ENCODE data around the gene UBALD2.

Gene UBALD2

DNA sequence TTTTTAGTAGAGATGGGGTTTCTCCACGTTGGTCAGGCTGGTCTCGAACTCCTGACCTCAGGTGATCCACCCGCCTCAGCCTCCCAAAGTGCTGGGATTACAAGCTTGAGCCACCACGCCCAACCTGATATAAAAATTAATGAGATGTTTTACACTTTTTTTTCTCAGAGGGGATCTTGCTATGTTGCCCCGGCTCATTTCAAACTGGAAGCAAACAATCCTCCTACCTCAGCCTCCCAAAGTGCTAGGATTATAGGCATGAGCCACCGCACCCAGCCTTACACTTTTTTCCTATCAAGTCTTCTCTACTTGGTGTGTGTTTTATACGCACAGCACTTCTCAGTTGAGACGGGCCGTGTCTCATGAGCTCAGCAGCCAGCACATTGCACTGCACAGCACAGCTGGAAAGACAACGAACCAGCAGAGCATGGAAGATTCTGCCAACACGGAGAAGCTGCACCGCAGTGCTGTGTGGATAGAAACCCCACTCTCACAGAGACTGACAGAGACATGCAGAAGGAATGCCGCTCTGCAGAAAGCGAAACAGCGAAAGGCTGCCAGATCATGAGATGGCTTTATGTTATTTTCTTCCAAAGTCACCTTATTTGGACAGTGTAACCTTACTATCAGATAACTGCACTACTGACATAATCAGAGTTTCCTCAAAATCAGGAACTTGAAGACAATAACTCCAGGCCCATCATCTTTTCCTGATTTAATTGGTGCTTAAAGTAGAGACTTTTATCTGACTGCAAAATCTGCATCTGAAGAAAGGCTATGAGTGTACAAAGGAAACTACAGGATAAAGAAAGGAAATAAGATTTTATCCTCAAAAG is 49.5 kb downstream of the UBALD2 start:
- H3K27me3 ChIP-seq (ENCODE audit: low read depth) = no peaks in the 10 kb centered on the region
- in situ Hi-C loops (cut with MboI; ENCODE audit: low sequenced_read_pairs) = no loop called here
- H3K9me3 ChIP-seq = no peaks in the 10 kb centered on the region
- DNase-seq (ENCODE audit: low spot score in 2 of 2) = no peak
- H3K4me1 ChIP-seq = peaks cover 6% of the 10 kb centered on the region
- peaks cover 32% of the 10 kb centered on the region for H3K36me3 ChIP-seq (replicated peaks)
- H3K4me3 ChIP-seq = no peak overlapping the region

DNA sequence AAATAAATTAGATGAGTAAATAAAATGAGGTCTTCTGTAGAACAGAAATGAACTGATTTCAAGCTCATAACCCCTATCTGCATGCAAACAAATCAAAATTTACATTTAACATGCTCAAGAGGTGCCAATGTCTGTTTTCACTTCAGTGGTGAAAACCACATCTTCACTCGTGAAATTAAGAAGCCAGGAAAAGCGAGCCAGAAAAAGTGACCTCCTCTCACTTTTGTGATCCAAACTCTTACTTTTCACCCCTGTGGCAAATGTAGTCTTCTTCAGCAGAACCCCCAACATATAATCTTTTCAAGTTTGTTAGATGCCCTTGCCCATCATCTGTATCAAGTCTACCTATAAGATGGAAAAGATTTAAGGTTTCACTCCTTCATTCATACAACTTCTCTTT is 52.4 kb downstream of the UBALD2 start:
- Histone ChIP-seq H3K4me1 (peaks cover 6% of the 10 kb centered on the region), H3K27me3 (ENCODE audit: low read depth) (no peaks in the 10 kb centered on the region), H3K4me3 (no peak overlapping the region), H3K9me3 (no peaks in the 10 kb centered on the region), H3K36me3 (replicated peaks) (peaks cover 19% of the 10 kb centered on the region)
- in situ Hi-C loops (cut with MboI; ENCODE audit: low sequenced_read_pairs) = no loop called here
- no peak for DNase-seq (ENCODE audit: low spot score in 2 of 2)

DNA sequence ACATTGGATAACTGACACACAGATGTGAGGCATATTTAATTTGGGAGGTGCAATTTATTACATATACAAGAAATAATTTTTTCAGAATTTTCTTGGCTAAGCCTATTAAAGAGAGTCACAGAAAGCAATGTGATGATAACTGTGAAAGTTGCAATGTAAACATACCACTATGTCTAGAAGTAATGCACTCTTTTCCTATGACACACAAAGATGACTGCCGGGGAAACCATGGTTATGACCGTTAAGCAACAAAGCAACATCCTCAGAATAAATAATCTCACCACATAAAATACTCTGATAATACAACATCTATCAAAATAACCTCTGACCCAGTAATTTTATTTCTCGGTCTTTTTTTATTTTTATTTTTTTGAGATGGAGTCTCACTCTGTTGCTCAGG is 53.4 kb downstream of the UBALD2 start:
- Histone ChIP-seq H3K4me1 (peaks cover 6% of the 10 kb centered on the region), H3K9me3 (no peaks in the 10 kb centered on the region), H3K4me3 (no peak overlapping the region), H3K36me3 (replicated peaks) (peaks cover 15% of the 10 kb centered on the region), H3K27me3 (ENCODE audit: low read depth) (no peaks in the 10 kb centered on the region)
- DNase-seq (ENCODE audit: low spot score in 2 of 2) = no peak
- in situ Hi-C loops (cut with MboI; ENCODE audit: low sequenced_read_pairs) = no loop called here

Measured in HAP-1 (cell line).